Right cardiac atrium (tissue), 5 donors: Measurements from ENCODE around the gene ZC3H12A. TPM values are rescaled to one million over a fixed set of nuclear protein-coding genes. Genes with fewer than 3 reads are reported as not detected.

Experiments used
- ATAC-seq, 2 donors: fragments of 200-7000 bp; cut with Tn5 transposase; one replicate each; pipeline versions ENCODE4 v1.8.0 to v1.9.1; 2020; ENCODE audit warnings: moderate library complexity in 2 of 2, mild to moderate bottlenecking in 1 of 2
- DNase-seq, 3 donors: peaks; one replicate each; pipeline ENCODE4 v3.0.0-alpha.2; 2020
- H3K27ac ChIP-seq: one replicate; pipeline ENCODE4 v1.5.1; 2013; ENCODE audit warnings: mild to moderate bottlenecking, low read length, control low read depth, moderate library complexity
- H3K27me3 ChIP-seq: one replicate; pipeline ENCODE4 v1.6.1; 2013; ENCODE audit not compliant: control insufficient read depth, insufficient read depth
- H3K4me1 ChIP-seq: one replicate; pipeline ENCODE4 v1.6.1; 2013; ENCODE audit warnings: low read length; ENCODE audit not compliant: control insufficient read depth, insufficient read depth
- H3K4me3 ChIP-seq: one replicate; pipeline ENCODE4 v1.5.1; 2013; ENCODE audit warnings: low read length, control low read depth
- H3K9me3 ChIP-seq: one replicate; pipeline ENCODE4 v1.6.1; 2013; ENCODE audit warnings: low read length; ENCODE audit not compliant: control insufficient read depth
- WGBS: extraction: QIAGEN DNeasy Blood & Tissue Kit; methylation state at CpG from one replicate; pipeline ENCODE4 v1.1.7; 2013; 5-methylcytosine and 5-hydroxymethylcytosine counted together
- intact Hi-C, 4 donors: fragments of 100-400 bp; cut with DNase I; formaldehyde crosslinking; loops; one replicate each; pipeline versions ENCODE4 v1.11.0 to v1.14.0; 2022 to 2023
- microRNA-seq, 2 donors: library from miRNA; unstranded; fragments of <30 nt; microRNA quantifications; one replicate each; pipeline ENCODE4 v1.2.0, GENCODE V29; 2020 to 2021
- polyA plus RNA-seq: library from polyadenylated mRNA; stranded (reverse); fragments of 200-250 nt; gene quantifications from one replicate; pipeline ENCODE4 v1.2.3, GENCODE V29; 2013
- total RNA-seq, 4 donors: library from RNA; stranded (reverse); fragmentation: NEBNext Ultra II Directional; extraction: Animal tissue kit (Norgen Biotek cat#: 25700); gene quantifications; one replicate each; pipeline ENCODE4 v1.2.1, GENCODE V29; 2021
- donor health status: healthy with polysubstance abuse.
- donor health status: DM: no; HTN: yes; CAD: no.
- donor health status: DM: no; HTN: no; CAD: no.
- donor health status: DM: no; HTN: yes; CAD: no; lungs with severe emphysema.
- donor health status: DM: yes; HTN: yes; CAD: no.

ZC3H12A gene
- total and polyA plus RNA-seq, 5 donors = 6.0 to 15.1 (median 7.2) TPM

- intact Hi-C loops = no loop called here
- Histone ChIP-seq H3K27me3 (no peaks in the 10 kb centered on the region), H3K4me1 (no peaks in the 10 kb centered on the region), H3K4me3 (no peak overlapping the region), H3K9me3 (no peaks in the 10 kb centered on the region), H3K27ac (no peak overlapping the region)
- ATAC-seq = no peak
- no peak for DNase-seq
- WGBS = 91% methylated on average over 4 of the region's 4 CpGs
Measured at GRCh38 chr1:37533317-37534093, 59.1 kb downstream of the ZC3H12A start.

Small RNA genes within 50 kb of the gene (microRNA-seq; reads per million reads assigned to microRNA genes)
- gene MIR5581 = 0.42 to 1.1 reads per million in 2 donors
- gene MIR6732 = 0 reads per million in 2 donors

Other genes with a start within 250 kb of the ZC3H12A start
- gene MEAF6, start 40.2 kb downstream of the ZC3H12A start, total RNA-seq = 10 to 100 TPM; 35.0 to 40.1 (median 39.2) TPM
- 32.7 TPM for gene MEAF6, start 40.2 kb downstream of the ZC3H12A start, polyA plus RNA-seq
- gene SNIP1, start 79.7 kb downstream of the ZC3H12A start, total RNA-seq = 1 to 10 TPM; 7.9 to 9.9 (median 8.4) TPM
- gene SNIP1, start 79.7 kb downstream of the ZC3H12A start, polyA plus RNA-seq = 4.5 TPM
- 1 to 10 TPM; 7.3 to 9.9 (median 8.7) TPM for gene DNALI1, start 82.4 kb downstream of the ZC3H12A start, total RNA-seq
- gene DNALI1, start 82.4 kb downstream of the ZC3H12A start, polyA plus RNA-seq = 7.7 TPM
- 10 to 100 TPM; 22.2 to 33.5 (median 25.9) TPM for gene GNL2, start 121.4 kb downstream of the ZC3H12A start, total RNA-seq
- 33.5 TPM for gene GNL2, start 121.4 kb downstream of the ZC3H12A start, polyA plus RNA-seq
- under 1 TPM in 3 of 4 donors, not detected in 1; 0.15 to 0.50 (median 0.26) TPM for gene RSPO1, start 160.3 kb downstream of the ZC3H12A start, total RNA-seq
- gene RSPO1, start 160.3 kb downstream of the ZC3H12A start, polyA plus RNA-seq = not detected
- 1 to 10 TPM in 1 of 4 donors, under 1 TPM in 2, not detected in 1; 0.25 to 1.1 (median 0.68) TPM for gene CDCA8, start 217.9 kb downstream of the ZC3H12A start, total RNA-seq
- gene CDCA8, start 217.9 kb downstream of the ZC3H12A start, polyA plus RNA-seq = 0.38 TPM